K562 (cell line): Measurements from ENCODE around the gene SPTSSA. TPM values are rescaled to one million over a fixed set of nuclear protein-coding genes. Genes with fewer than 3 reads are reported as not detected.

ENCODE experiments used
- CHD2 ChIP-seq: IDR thresholded peaks from 2 replicates; pipeline ENCODE4 v1.6.1; 2011; ENCODE audit warnings: low read depth, low read length
- HCFC1 ChIP-seq: IDR thresholded peaks from 2 replicates; pipeline ENCODE4 v1.6.1; 2012; ENCODE audit warnings: low read depth, low read length, improper control_type of control experiment
- HLTF ChIP-seq: fragments of 450-650 bp; IDR thresholded peaks from 2 replicates; pipeline ENCODE4 v1.6.1; 2016
- ID3 ChIP-seq, 2 experiments: fragments of 250-450 bp in 1 of 2; fragments of 450-650 bp in 1 of 2; sonication (Bioruptor Pico) in 1 of 2; IDR thresholded peaks; 2 replicates each; pipeline versions ENCODE4 v1.6.1 to v1.8.0; 2016 to 2021; ENCODE audit warnings: mild to moderate bottlenecking in 2 of 2, moderate library complexity in 2 of 2, missing compliant biosample characterization in 1 of 2, missing genetic modification characterization in 1 of 2
- MAFK ChIP-seq: IDR thresholded peaks from 2 replicates; pipeline ENCODE4 v1.6.1; 2011; ENCODE audit warnings: low read length, improper control_type of control experiment
- NFIX ChIP-seq: fragments of 250-450 bp; sonication (Bioruptor Pico); IDR thresholded peaks from 2 replicates; pipeline ENCODE4 v1.4.0; 2020; ENCODE audit warnings: low read depth, mild to moderate bottlenecking, moderate library complexity
- NONO ChIP-seq, 2 experiments: fragments of 200-400 bp in 1 of 2; fragments of 450-650 bp in 1 of 2; formaldehyde crosslinking in 1 of 2; IDR thresholded peaks; 2 replicates each; pipeline ENCODE4 v1.6.1; 2017; ENCODE audit warnings: low read depth in 2 of 2, mild to moderate bottlenecking in 2 of 2, moderate library complexity in 2 of 2, low read length in 1 of 2
- PML ChIP-seq: IDR thresholded peaks from 2 replicates; pipeline ENCODE4 v1.6.1; 2012; ENCODE audit warnings: low read length, inconsistent platforms
- PURB ChIP-seq: sonication (generic); formaldehyde crosslinking; IDR thresholded peaks from 2 replicates; pipeline ENCODE4 v1.9.0; 2021; ENCODE audit warnings: low read depth, mild to moderate bottlenecking, missing genetic modification reagents
- RBM17 ChIP-seq: fragments of 200-400 bp; formaldehyde crosslinking; IDR thresholded peaks from 2 replicates; pipeline ENCODE4 v1.6.1; 2017; ENCODE audit warnings: low read depth, mild to moderate bottlenecking, low read length, borderline replicate concordance
- SP1 ChIP-seq: sonication (generic); formaldehyde crosslinking; IDR thresholded peaks from 2 replicates; pipeline ENCODE4 v1.8.1; 2022; ENCODE audit warnings: mild to moderate bottlenecking, missing genetic modification reagents
- SRF ChIP-seq, 2 experiments: fragments of 250-450, 450-650 bp in 1 of 2; sonication (Bioruptor Pico) in 1 of 2; sonication (generic) in 1 of 2; formaldehyde crosslinking; IDR thresholded peaks; 2 replicates each; pipeline versions ENCODE4 v1.5.0 to v1.5.1; 2020 to 2022; ENCODE audit warnings: mild to moderate bottlenecking in 1 of 2, missing genetic modification reagents in 1 of 2
- TAF7 ChIP-seq: fragments of 450-650 bp; IDR thresholded peaks from 2 replicates; pipeline ENCODE4 v1.6.1; 2016; ENCODE audit warnings: missing genetic modification characterization, missing compliant biosample characterization
- TAF9B ChIP-seq: fragments of 450-650 bp; IDR thresholded peaks from 2 replicates; pipeline ENCODE4 v1.6.1; 2018; ENCODE audit warnings: mild to moderate bottlenecking; ENCODE audit not compliant: partially characterized antibody
- XRCC4 ChIP-seq: IDR thresholded peaks from one replicate; pipeline ENCODE4 v1.6.1; 2011; ENCODE audit not compliant: insufficient read depth, insufficient read length; ENCODE audit errors: extremely low read depth
- ZBED1 ChIP-seq: IDR thresholded peaks from 2 replicates; pipeline ENCODE4 v1.6.1; 2014
- ZNF146 ChIP-seq: IDR thresholded peaks from one replicate; pipeline ENCODE4 v1.6.1; 2018; ENCODE audit warnings: missing compliant biosample characterization; ENCODE audit not compliant: unreplicated experiment
- ZNF766 ChIP-seq: fragments of 200-800 bp; sonication (Bioruptor generic); conservative IDR thresholded peaks from 2 replicates; pipeline ENCODE4 v1.6.1; 2016; ENCODE audit warnings: missing genetic modification characterization, missing compliant biosample characterization
- polyA plus RNA-seq, 8 experiments: library from polyadenylated mRNA; depleted of rRNA in 4 of 8; stranded (reverse) in 5 of 8; unstranded in 3 of 8; fragments of >200 nt; fragmentation: Nextera tagmentation in 2 of 8; fragmentation: Illumina TruSeq in 1 of 8; extraction: Ambion mirVana in 2 of 8; extraction: Trizol in 1 of 8; gene quantifications; 2 replicates each; pipeline versions ENCODE4 v1.2.1 to v1.2.3, GENCODE V29; 2011 to 2014; ENCODE audit warnings: inconsistent platforms in 1 of 8, missing spikeins in 1 of 8
- total RNA-seq, 7 experiments: library from RNA; depleted of rRNA in 6 of 7; stranded (reverse); fragments of >200 nt in 6 of 7; fragmentation: Illumina TruSeq in 2 of 7; extraction: Trizol in 2 of 7; gene quantifications; 2 replicates each; pipeline versions ENCODE4 v1.2.1 to v1.2.3, GENCODE V29; 2011 to 2021; ENCODE audit warnings: low replicate concordance in 1 of 7
- TF ChIP-seq, protein P1 (sequence below): fragments of 450-650 bp; IDR thresholded peaks from 2 replicates; pipeline ENCODE4 v1.6.1; 2016; ENCODE audit warnings: antibody characterized with exemption
- TF ChIP-seq, protein P2 (sequence below): fragments of 450-650 bp; formaldehyde crosslinking; IDR thresholded peaks from 2 replicates; pipeline ENCODE4 v1.4.0; 2020; ENCODE audit warnings: mild to moderate bottlenecking
- TF ChIP-seq, protein P3 (sequence below): fragments of 200-400 bp; formaldehyde crosslinking; IDR thresholded peaks from 2 replicates; pipeline ENCODE4 v1.6.1; 2017; ENCODE audit warnings: mild to moderate bottlenecking, low read depth, low read length, moderate library complexity
- TF ChIP-seq, protein P4 (sequence below): sonication (generic); formaldehyde crosslinking; IDR thresholded peaks from 2 replicates; pipeline ENCODE4 v1.8.0; 2022; ENCODE audit warnings: mild to moderate bottlenecking, missing genetic modification reagents

SPTSSA gene
- total and polyA plus RNA-seq, 9 of the 15 experiments (the other 6 are each of a cell fraction or from before 2014, with no cell fraction given), result 6.8 to 35.7 (median 22.0) TPM

DNA sequence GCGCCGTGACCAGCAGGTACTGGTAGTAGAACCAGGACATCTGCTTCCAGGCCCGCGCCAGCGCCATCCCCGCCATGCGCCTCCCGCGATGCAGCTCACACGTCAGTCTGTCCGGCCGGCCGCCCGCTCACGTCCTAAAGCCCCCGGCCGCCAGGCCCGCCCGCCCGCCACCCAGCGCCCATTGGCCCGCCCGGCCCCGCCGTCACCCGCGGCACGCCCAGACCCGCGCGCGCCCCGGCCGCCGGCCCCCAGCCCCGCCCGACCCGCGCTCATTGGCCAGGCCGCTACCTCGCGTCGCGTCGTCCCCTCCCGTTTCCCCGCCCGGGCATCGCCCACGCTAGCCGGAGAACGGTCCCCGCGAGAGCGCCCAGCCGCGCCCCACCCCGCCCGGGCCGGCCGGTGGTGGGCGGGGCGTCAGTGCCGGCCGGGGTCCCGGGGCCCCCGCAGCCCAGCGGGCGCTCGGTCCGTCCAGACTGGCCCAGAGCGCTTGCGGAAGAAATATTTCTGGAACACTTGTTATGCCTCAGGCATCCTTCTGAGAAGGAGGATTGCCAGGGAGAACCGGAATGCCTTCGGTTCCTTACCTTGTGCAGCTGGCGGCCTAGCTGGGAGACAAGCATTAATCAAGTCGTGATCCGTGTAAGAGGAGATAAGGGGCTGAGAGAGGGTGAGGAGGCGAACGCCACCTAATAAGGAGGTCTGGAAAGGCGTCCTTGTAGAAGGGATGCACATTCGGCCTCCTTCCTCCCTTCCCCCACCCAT lies at the start of gene SPTSSA (continued):
- TF ChIP-seq, protein P1, sequence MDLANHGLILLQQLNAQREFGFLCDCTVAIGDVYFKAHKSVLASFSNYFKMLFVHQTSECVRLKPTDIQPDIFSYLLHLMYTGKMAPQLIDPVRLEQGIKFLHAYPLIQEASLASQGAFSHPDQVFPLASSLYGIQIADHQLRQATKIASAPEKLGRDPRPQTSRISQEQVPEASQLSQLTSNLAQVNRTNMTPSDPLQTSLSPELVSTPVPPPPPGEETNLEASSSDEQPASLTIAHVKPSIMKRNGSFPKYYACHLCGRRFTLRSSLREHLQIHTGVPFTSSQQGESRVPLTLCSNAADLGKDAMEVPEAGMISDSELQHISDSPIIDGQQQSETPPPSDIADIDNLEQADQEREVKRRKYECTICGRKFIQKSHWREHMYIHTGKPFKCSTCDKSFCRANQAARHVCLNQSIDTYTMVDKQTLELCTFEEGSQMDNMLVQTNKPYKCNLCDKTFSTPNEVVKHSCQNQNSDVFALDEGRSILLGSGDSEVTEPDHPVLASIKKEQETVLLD, result peak; percentile 57; the same call in 1 of the 2 replicates
- TF ChIP-seq XRCC4, result no peak
- TF ChIP-seq RBM17, result no peak
- TF ChIP-seq, protein P2, sequence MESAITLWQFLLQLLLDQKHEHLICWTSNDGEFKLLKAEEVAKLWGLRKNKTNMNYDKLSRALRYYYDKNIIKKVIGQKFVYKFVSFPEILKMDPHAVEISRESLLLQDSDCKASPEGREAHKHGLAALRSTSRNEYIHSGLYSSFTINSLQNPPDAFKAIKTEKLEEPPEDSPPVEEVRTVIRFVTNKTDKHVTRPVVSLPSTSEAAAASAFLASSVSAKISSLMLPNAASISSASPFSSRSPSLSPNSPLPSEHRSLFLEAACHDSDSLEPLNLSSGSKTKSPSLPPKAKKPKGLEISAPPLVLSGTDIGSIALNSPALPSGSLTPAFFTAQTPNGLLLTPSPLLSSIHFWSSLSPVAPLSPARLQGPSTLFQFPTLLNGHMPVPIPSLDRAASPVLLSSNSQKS, result no peak
- TF ChIP-seq NONO (IDR thresholded peaks at IDR 0.05; ENCODE audit: low read depth in 2 of 2, low read length in 1 of 2), result peak; percentile 51 to 54; a peak in 2 of 4 replicates
- TF ChIP-seq TAF7, result no peak
- TF ChIP-seq CHD2, result peak; percentile 89
- no peak for TF ChIP-seq ID3 (CRISPR knock-in tag; IDR thresholded peaks at IDR 0.05)
- 0 out of 2 replicates have a peak, but pooled peaks have one; percentile 16 for TF ChIP-seq ID3 (tag; IDR thresholded peaks at IDR 0.05)
- TF ChIP-seq ZBED1, result no peak
- no peak for TF ChIP-seq SP1 (CRISPR knock-in tag)
- TF ChIP-seq HLTF, result peak; percentile 83; the same call in 1 of the 2 replicates
- TF ChIP-seq ZNF766 (CRISPR knock-in tag), result no peak
- TF ChIP-seq SRF (CRISPR knock-in tag; IDR thresholded peaks at IDR 0.05), result peak in 1 of 2 experiments; percentile 80; a peak in 2 of 4 replicates
- peak; percentile 32; the same call in 1 of the 2 replicates for TF ChIP-seq PML
- no peak for TF ChIP-seq MAFK
- TF ChIP-seq, protein P3, sequence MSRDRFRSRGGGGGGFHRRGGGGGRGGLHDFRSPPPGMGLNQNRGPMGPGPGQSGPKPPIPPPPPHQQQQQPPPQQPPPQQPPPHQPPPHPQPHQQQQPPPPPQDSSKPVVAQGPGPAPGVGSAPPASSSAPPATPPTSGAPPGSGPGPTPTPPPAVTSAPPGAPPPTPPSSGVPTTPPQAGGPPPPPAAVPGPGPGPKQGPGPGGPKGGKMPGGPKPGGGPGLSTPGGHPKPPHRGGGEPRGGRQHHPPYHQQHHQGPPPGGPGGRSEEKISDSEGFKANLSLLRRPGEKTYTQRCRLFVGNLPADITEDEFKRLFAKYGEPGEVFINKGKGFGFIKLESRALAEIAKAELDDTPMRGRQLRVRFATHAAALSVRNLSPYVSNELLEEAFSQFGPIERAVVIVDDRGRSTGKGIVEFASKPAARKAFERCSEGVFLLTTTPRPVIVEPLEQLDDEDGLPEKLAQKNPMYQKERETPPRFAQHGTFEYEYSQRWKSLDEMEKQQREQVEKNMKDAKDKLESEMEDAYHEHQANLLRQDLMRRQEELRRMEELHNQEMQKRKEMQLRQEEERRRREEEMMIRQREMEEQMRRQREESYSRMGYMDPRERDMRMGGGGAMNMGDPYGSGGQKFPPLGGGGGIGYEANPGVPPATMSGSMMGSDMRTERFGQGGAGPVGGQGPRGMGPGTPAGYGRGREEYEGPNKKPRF, result no peak
- no peak for TF ChIP-seq PURB (CRISPR knock-in tag)
- TF ChIP-seq, protein P4, sequence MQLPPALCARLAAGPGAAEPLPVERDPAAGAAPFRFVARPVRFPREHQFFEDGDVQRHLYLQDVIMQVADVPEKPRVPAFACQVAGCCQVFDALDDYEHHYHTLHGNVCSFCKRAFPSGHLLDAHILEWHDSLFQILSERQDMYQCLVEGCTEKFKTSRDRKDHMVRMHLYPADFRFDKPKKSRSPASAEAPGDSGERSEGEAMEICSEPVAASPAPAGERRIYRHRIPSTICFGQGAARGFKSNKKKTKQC, result no peak
- TF ChIP-seq HCFC1, result 0 out of 2 replicates have a peak, but pooled peaks have one; percentile 13
- TF ChIP-seq NFIX (CRISPR knock-in tag), result no peak
- no peak for TF ChIP-seq ZNF146 (CRISPR knock-in tag)
- no peak for TF ChIP-seq TAF9B
